ENCODE data around the gene CKLF.

The CKLF gene

GRCh38 chr16:66547101-66547989 lies 5.0 kb upstream of the CKLF start:
- no peak for TF ChIP-seq CTCF (IDR thresholded peaks at IDR 0.05; ENCODE audit: insufficient read depth, low read depth, low read length, missing control alignments)
- DNase-seq (ENCODE audit: low read depth): no peak
- no peak overlapping the region for H3K4me3 ChIP-seq (ENCODE audit: low read depth, low read length)

DNA sequence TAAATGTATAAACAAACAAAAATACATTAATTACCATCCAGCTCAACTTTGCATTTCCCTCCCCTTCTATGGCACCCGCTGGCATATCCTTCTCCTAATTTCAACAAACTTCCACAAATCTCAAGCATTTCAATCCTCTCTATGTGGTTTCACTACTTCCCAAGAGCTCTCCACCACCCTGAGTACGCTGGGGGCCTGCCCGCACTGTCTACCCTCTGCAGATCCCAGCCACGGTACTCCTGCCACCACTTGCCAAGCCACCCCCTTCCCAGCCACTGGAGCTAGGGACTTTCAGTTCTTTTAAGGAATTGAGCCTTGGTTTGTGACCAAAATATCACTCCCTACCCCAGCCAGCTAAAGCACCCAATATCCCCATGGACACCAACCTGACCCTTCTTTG lies 4.3 kb upstream of the CKLF start:
- no peak for DNase-seq (ENCODE audit: low read depth)
- H3K4me3 ChIP-seq (ENCODE audit: low read depth, low read length): no peak overlapping the region
- no peak for TF ChIP-seq CTCF (IDR thresholded peaks at IDR 0.05; ENCODE audit: insufficient read depth, low read depth, low read length, missing control alignments)

- H3K4me3 ChIP-seq (ENCODE audit: low read depth, low read length): no peak overlapping the region
- TF ChIP-seq CTCF (IDR thresholded peaks at IDR 0.05; ENCODE audit: insufficient read depth, low read depth, low read length, missing control alignments): no peak
- no peak for DNase-seq (ENCODE audit: low read depth)
Measured at GRCh38 chr16:66548868-66549267, 3.5 kb upstream of the CKLF start.

GRCh38 chr16:66549284-66550131 lies 2.9 kb upstream of the CKLF start, which contains the start of gene TK2:
TSS of gene TK2 (minus strand) at chr16:66550122. CDS start at chr16:66550061, 61 bp downstream.
- TF ChIP-seq CTCF (IDR thresholded peaks at IDR 0.05; ENCODE audit: insufficient read depth, low read depth, low read length, missing control alignments): no peak

GRCh38 chr16:66551348-66551759 lies 1.0 kb upstream of the CKLF start:
- peak; percentile 36 for DNase-seq (ENCODE audit: low read depth)
- no peak overlapping the region for H3K4me3 ChIP-seq (ENCODE audit: low read depth, low read length)
- TF ChIP-seq CTCF (IDR thresholded peaks at IDR 0.05; ENCODE audit: insufficient read depth, low read depth, low read length, missing control alignments): no peak

More at GRCh38 chr16:66549284-66550131, 2.9 kb upstream of the CKLF start, which contains the start of gene TK2:
- peak; percentile 47 for DNase-seq (ENCODE audit: low read depth)
- H3K4me3 ChIP-seq (ENCODE audit: low read depth, low read length): peak within 1 kb of the TSS; percentile 35

- H3K4me3 ChIP-seq (ENCODE audit: low read depth, low read length): peak overlapping the region; percentile 59
- TF ChIP-seq CTCF (IDR thresholded peaks at IDR 0.05; ENCODE audit: insufficient read depth, low read depth, low read length, missing control alignments): no peak
- no peak for DNase-seq (ENCODE audit: low read depth)
Measured at GRCh38 chr16:66551788-66552285, 539 bp upstream of the CKLF start.

Data from GM12865 (cell line).